Large intestine (tissue), 3 donors: ENCODE results near the gene SLC6A13. TPM values are rescaled to one million over a fixed set of nuclear protein-coding genes. Genes with fewer than 3 reads are reported as not detected.

Source experiments
- DNase-seq, 2 donors: peaks; one replicate each; pipeline versions ENCODE4 v3.0.0 to v3.0.0-alpha.2; 2013
- H3K27ac ChIP-seq: one replicate; pipeline ENCODE4 v1.5.1; 2013; ENCODE audit warnings: low read length
- H3K27me3 ChIP-seq: 2 replicates; pipeline ENCODE4 v1.6.1; 2013; ENCODE audit warnings: low read length; ENCODE audit not compliant: control insufficient read depth, insufficient read depth
- H3K36me3 ChIP-seq: 2 replicates; pipeline ENCODE4 v1.6.1; 2013; ENCODE audit warnings: low read length; ENCODE audit not compliant: control insufficient read depth, insufficient read depth
- H3K4me1 ChIP-seq: one replicate; pipeline ENCODE4 v1.6.1; 2013; ENCODE audit warnings: low read length; ENCODE audit not compliant: control insufficient read depth, insufficient read depth
- H3K4me3 ChIP-seq: one replicate; pipeline ENCODE4 v1.5.1; 2013; ENCODE audit warnings: low read length
- H3K9me3 ChIP-seq: one replicate; pipeline ENCODE4 v1.6.1; 2013; ENCODE audit warnings: mild to moderate bottlenecking, low read depth, low read length, moderate library complexity; ENCODE audit not compliant: control insufficient read depth
- WGBS: methylation state at CpG from one replicate; pipeline ENCODE4 v1.1.5; 2013; ENCODE audit warnings: low lambda C conversion rate; ENCODE audit not compliant: insufficient coverage; 5-methylcytosine and 5-hydroxymethylcytosine counted together
- polyA plus RNA-seq: library from polyadenylated mRNA; unstranded; fragments of 120-200 nt; gene quantifications from one replicate; pipeline ENCODE4 v1.2.1, GENCODE V29; 2013

The SLC6A13 gene
- polyA plus RNA-seq, 1 donor = 0.28 TPM

DNA sequence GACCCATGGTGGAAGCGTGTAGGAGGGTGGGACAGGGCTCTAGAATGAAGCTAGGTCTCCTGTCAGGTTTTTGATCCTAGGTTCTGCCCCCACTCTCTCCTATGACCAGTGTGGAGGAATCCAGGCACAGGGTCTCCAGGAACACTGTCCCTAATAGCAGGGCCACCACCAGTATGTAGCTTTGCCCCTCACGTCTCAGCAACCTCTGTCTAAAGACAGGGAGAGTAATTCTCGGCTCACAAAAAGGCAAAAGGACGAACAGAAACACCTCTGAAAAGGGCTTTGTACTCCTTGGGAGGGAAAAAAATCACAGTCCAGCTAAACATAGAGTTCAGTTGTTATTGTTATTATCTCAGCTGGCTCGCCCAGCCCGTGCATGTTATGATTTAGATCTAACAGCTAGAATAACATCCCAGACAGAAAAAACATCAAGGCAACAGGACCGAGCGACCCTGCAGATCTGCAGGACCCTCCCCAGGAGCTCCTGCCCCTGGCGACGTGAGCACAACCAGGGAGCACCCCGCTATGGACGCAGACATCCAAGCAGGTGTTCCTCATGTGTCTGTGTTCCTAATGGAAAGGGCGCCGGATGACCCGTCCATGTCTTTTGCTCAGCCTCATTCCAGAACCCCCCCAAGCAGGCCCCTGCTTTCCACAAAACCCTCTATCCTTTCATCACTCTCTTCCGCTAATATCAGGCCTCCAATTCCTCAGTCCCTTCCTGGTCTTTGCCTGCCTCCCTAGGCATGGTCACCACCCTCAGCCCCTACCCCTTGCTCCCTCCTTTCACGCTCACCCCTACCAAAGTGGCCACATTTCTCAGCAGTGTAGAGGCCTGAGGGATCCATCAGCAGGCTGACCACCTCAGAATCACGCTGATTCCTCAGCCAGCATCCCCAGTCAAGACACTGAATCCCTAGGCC, 34.5 kb downstream of the SLC6A13 start:
- H3K9me3 ChIP-seq = no peaks in the 10 kb centered on the region
- WGBS = 60% methylated on average over 1 of the region's 18 CpGs

DNA sequence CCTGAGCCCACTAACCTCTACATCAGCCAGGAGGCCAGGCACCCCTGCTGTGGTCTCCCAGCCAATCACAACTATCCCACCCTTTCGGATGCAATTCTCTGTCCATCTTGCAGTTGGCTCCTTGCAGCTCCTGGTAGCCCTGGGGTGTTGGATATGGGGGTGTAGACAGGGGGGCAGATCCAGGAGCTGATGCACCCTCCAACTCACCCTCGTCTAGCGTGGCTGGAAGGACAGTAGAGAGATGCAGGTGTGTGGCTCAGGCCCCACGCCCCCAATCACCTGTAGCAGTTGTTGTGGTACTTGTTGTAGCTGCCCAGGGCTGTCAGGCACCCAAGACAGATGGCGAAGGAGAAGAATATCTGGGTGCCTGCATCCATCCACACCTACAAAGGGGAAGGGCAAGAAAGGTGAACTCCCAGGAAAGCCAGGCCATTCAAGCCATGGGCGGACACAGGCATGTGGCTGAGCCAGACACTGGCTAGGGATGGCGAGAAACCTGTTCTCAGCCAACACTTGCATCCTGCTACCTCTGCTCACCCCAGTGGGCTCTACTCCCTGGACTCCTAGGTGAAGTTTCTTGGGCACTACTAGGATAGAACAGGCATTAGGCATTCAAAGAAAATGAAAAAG, 35.2 kb downstream of the SLC6A13 start:
- Histone ChIP-seq H3K4me1 (no peaks in the 10 kb centered on the region), H3K9me3 (no peaks in the 10 kb centered on the region), H3K4me3 (no peak overlapping the region), H3K27me3 (peaks cover 11% of the 10 kb centered on the region), H3K27ac (no peak overlapping the region), H3K36me3 (no peaks in the 10 kb centered on the region)
- WGBS = no CpG with 5 or more reads among the region's 7 CpGs
- no peak for DNase-seq

More for the DNA sequence above, 34.5 kb downstream of the SLC6A13 start:
- Histone ChIP-seq H3K27me3 (peaks cover 11% of the 10 kb centered on the region), H3K4me1 (no peaks in the 10 kb centered on the region), H3K27ac (no peak overlapping the region), H3K36me3 (no peaks in the 10 kb centered on the region), H3K4me3 (no peak overlapping the region)
- DNase-seq = no peak

DNA sequence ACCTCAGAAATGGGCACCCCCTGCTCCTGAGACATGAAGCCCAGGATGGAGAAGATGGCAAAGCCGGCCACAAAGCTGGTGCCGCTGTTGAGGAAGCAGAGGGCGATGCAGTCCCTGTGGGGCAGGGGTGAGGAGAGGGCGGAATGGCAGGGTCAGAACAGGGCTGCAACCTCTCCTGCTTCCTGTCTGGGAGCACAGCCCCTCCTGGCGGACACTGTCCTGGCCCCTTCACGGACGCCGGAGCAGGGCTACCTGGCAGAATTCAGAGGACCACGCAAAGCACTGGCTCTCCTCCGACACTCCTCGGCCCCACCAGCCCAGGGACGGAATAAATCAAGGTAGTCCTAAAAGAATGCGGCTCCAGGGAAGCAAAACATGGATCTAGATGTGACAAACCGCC, 36.2 kb downstream of the SLC6A13 start:
- WGBS = no CpG with 5 or more reads among the region's 14 CpGs
- H3K27ac ChIP-seq = no peak overlapping the region
- H3K36me3 ChIP-seq = no peaks in the 10 kb centered on the region
- no peak for DNase-seq
- no peaks in the 10 kb centered on the region for H3K4me1 ChIP-seq
- H3K27me3 ChIP-seq = peaks cover 11% of the 10 kb centered on the region
- no peak overlapping the region for H3K4me3 ChIP-seq
- no peaks in the 10 kb centered on the region for H3K9me3 ChIP-seq

DNA sequence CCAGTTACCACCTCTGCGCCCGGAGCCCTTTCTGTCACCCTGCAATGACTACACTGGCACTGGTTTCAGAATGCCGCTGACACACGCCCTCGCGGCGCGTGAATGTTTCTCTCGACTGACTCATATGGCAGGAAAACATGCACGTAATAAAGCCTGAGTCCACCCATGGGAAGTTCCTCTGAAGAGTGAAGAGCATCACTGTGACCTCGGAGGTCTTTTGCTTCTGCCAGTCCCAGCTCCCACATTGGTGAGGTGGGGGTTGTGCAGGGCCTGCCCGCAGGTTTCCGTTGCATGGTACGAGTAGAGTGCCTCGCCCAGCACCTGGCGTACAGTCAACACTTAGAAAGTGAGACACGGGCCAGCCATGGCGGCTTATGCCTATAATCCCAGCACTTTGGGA, 37.6 kb downstream of the SLC6A13 start:
- peaks cover 1% of the 10 kb centered on the region for H3K9me3 ChIP-seq
- WGBS = no CpG with 5 or more reads among the region's 18 CpGs
- H3K27ac ChIP-seq = no peak overlapping the region

DNA sequence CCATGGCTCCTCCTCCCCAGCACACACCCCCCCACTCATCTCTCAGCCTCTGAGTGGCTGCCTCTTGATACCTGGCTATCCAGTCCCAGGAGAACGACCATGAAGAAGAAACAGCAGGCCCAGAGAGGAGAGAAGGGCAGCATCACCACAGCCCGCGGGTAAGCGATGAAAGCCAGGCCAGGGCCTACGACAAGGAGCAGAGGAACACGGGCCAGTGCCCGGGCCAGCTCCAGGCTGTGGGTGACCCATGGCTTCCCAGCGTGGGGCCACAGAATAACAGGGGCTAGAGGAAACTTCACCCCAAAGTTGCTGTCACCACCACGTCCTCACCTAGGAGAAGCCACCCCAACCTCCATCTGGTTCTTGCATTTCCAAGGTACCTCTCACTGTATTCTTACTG, 38.3 kb downstream of the SLC6A13 start:
- H3K4me3 ChIP-seq = no peak overlapping the region

More for the DNA sequence above, 37.6 kb downstream of the SLC6A13 start:
- no peak overlapping the region for H3K4me3 ChIP-seq
- no peaks in the 10 kb centered on the region for H3K4me1 ChIP-seq
- H3K36me3 ChIP-seq = no peaks in the 10 kb centered on the region
- H3K27me3 ChIP-seq = peaks cover 11% of the 10 kb centered on the region
- no peak for DNase-seq

DNA sequence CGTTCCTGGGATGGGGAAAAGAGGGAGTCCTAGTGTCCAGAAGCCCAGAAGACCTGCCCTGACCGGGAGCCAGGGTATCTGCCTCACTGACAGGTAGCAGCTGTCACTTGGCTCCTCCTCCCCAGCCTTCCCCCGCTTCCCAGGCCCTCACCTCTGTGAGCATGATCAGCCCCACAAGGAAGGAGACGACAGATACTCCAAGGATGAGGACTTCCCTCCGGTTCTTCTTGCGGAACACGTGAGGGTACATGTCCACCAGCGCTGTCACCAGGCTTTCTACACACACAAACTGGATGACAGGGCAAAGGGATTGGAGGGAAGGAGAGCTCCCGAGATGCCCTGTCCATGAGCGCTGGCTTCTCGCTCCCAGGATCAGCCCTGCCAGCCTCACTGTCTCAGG, 38.8 kb downstream of the SLC6A13 start:
- DNase-seq = no peak
- Histone ChIP-seq H3K4me3 (no peak overlapping the region), H3K27me3 (peaks cover 3% of the 10 kb centered on the region), H3K9me3 (peaks cover 3% of the 10 kb centered on the region), H3K27ac (no peak overlapping the region), H3K4me1 (no peaks in the 10 kb centered on the region), H3K36me3 (no peaks in the 10 kb centered on the region)
- WGBS = no CpG with 5 or more reads among the region's 11 CpGs

More for the DNA sequence above, 38.3 kb downstream of the SLC6A13 start:
- Histone ChIP-seq H3K36me3 (no peaks in the 10 kb centered on the region), H3K27ac (no peak overlapping the region), H3K4me1 (no peaks in the 10 kb centered on the region), H3K9me3 (peaks cover 3% of the 10 kb centered on the region), H3K27me3 (peaks cover 6% of the 10 kb centered on the region)
- no CpG with 5 or more reads among the region's 9 CpGs for WGBS
- no peak for DNase-seq

DNA sequence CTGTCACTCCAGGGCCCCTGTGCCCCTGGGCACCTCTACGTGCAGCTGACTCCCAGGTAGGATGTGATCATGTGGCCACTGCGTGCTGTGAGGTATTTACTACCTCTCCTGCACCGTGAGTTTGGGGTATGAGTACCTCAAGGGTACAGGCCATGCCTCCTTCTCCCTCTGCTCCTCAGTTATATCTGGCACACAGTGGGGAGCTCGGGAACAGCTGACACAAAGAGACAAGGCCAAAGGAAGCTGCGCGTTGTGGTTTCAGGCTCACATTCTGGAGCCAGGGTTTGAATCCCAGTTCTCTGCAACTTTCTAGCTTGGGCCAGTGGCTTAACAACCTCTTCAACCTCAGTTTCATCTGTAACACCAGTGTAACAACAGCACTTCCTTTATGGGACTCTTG, 40.9 kb downstream of the SLC6A13 start:
- no CpG with 5 or more reads among the region's 6 CpGs for WGBS
- no peaks in the 10 kb centered on the region for H3K36me3 ChIP-seq
- DNase-seq = no peak
- H3K27me3 ChIP-seq = no peaks in the 10 kb centered on the region
- H3K4me3 ChIP-seq = no peak overlapping the region
- peaks cover 3% of the 10 kb centered on the region for H3K9me3 ChIP-seq
- no peaks in the 10 kb centered on the region for H3K4me1 ChIP-seq
- no peak overlapping the region for H3K27ac ChIP-seq

DNA sequence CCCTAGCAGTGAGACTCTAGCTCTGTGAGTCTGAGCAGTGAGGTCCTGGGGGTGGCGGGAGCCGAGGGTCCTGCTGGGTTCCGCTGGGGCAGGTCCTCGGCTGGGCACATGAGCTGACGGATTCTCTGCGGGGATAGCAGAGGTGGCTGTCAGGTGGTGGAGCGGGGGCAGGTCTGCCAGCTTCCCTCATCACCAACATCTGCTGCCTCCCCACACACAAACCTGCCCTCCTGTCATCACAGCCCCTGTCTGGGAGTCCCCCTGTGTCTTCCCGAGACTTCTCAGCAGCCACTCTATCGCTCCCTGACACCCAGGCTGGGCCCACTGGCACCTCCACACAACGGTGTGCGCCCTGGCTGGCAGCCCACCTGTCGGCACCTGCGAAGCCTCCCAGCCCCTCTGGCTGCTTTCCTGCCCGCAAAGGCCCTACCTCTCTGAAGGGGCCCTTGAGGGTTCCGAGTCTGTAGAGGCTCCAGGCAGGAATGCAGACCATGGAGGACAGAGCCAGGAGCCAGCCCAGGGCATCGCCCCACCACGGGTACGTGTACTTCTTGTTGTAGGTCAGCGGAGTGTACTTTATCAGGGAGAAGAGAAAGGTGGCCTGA, 41.6 kb downstream of the SLC6A13 start:
- no CpG with 5 or more reads among the region's 19 CpGs for WGBS
- no peak for DNase-seq

DNA sequence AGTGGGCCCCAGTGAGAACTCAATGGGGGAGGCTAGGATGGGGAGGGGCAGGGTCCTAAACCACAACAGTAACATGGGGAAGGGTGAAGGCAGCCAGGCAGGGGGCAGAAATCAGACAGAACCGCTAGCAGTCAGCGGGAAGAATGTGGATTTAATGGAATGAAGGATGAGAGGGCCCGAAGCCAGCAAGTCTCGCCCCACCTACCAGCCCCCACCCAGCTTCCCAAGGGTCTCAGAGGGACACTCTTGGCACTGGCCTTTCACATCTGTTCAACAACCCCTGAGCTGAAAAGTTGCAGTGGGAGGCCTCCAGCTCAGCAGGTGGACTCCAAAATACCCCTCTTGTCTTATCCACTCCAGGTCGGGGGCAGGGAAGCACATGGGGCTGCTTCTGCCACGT, 42.1 kb downstream of the SLC6A13 start:
- no peak for DNase-seq

More for the DNA sequence above, 41.6 kb downstream of the SLC6A13 start:
- no peaks in the 10 kb centered on the region for H3K4me1 ChIP-seq
- no peak overlapping the region for H3K27ac ChIP-seq
- peaks cover 3% of the 10 kb centered on the region for H3K9me3 ChIP-seq
- H3K36me3 ChIP-seq = no peaks in the 10 kb centered on the region
- H3K27me3 ChIP-seq = no peaks in the 10 kb centered on the region
- no peak overlapping the region for H3K4me3 ChIP-seq

DNA sequence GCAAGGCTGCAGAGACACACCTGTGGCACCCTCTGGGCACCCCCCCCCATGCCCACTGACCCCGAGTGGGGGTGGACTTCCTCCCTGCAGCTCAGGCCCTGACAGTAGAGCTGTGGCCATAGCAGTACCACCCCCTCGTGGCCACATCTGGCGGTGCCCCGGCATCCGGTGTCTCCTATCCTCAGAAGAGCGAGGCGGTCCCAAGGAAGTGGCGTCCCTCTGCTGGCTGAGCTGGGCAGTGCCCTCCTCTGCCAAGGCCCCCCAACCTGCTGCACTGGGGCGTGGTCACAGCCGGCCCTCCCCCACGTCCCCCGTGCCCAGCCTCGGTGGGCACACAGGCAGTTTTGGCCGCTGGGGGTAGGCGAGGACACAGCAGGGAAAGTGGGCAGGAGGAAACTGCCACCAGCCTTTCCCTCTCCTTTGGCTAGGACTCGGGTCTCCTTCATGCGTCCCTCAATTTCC, 42.7 kb downstream of the SLC6A13 start:
- Histone ChIP-seq H3K9me3 (peaks cover 3% of the 10 kb centered on the region), H3K27me3 (no peaks in the 10 kb centered on the region), H3K36me3 (no peaks in the 10 kb centered on the region), H3K4me3 (no peak overlapping the region), H3K4me1 (no peaks in the 10 kb centered on the region), H3K27ac (no peak overlapping the region)
- no CpG with 5 or more reads among the region's 17 CpGs for WGBS
- DNase-seq = peak; percentile 44 to 49

More for the DNA sequence above, 42.1 kb downstream of the SLC6A13 start:
- Histone ChIP-seq H3K4me3 (no peak overlapping the region), H3K27me3 (no peaks in the 10 kb centered on the region), H3K4me1 (no peaks in the 10 kb centered on the region), H3K9me3 (peaks cover 3% of the 10 kb centered on the region), H3K36me3 (no peaks in the 10 kb centered on the region), H3K27ac (no peak overlapping the region)
- WGBS = no CpG with 5 or more reads among the region's 6 CpGs
